K562 (cell line): ENCODE results near the gene OR7E24. TPM values are rescaled to one million over a fixed set of nuclear protein-coding genes. Genes with fewer than 3 reads are reported as not detected.
A peak's percentile ranks its signal among the peaks of the same experiment; 100 is the strongest.

Source experiments
- ATAC-seq: fragments of 200-7000 bp; cut with Tn5 transposase; 3 replicates; pipeline ENCODE4 v1.9.1; 2020; ENCODE audit warnings: moderate library complexity
- BruUV-seq: library from RNA; stranded (reverse); fragments of 400-500 nt; replicated peaks from 2 replicates; lab custom pipeline; 2021; lab: Mats Ljungman, UMichigan
- CTCF ChIA-PET: fragments of 300-600 bp; formaldehyde crosslinking; extraction: SDS; loops from one replicate; lab custom pipeline; 2021; ENCODE audit warnings: low intra/inter-chr PET ratio; lab: Yijun Ruan, JAX
- POLR2A ChIA-PET: fragments of 300-600, 350-650 bp; sonication (Branson Sonifier 250); formaldehyde crosslinking; extraction: SDS; loops from one replicate; lab custom pipeline; 2021; ENCODE audit warnings: antibody characterized with exemption, inconsistent platforms; lab: Yijun Ruan, JAX
- DNase-seq, 4 experiments: peaks; one replicate each; pipeline versions ENCODE4 v3.0.0 to v3.0.0-alpha.2; 2011 to 2018; ENCODE audit warnings: low spot score in 3 of 4, mixed read lengths in 3 of 4; ENCODE audit errors: extremely low read depth in 1 of 4
- FAIRE-seq: peaks from 2 replicates; lab custom pipeline; 2011; peaks lifted over from hg19 to GRCh38; lab: Jason Lieb, UNC
- H2AFZ ChIP-seq: 2 replicates; pipeline ENCODE4 v1.6.0; 2011; ENCODE audit warnings: low read depth, low read length, control low read depth, inconsistent platforms
- H3K27ac ChIP-seq: fragments of 200-600 bp; 3 replicates; pipeline ENCODE4 v1.8.0; 2011; ENCODE audit warnings: low read depth, mild to moderate bottlenecking, control low read depth, inconsistent platforms, low read length, moderate library complexity, mixed read lengths; ENCODE audit errors: extremely low read depth
- H3K27me3 ChIP-seq, 2 experiments: fragments of 300-600 bp in 1 of 2; 2 replicates in 1 of 2; 3 replicates in 1 of 2; pipeline versions ENCODE4 v1.6.0 to v1.8.0; 2011; ENCODE audit warnings: inconsistent platforms in 2 of 2, low read length in 2 of 2, mild to moderate bottlenecking in 1 of 2, mixed read lengths in 1 of 2, moderate library complexity in 1 of 2; ENCODE audit not compliant: control insufficient read depth in 2 of 2, insufficient read depth in 2 of 2
- H3K36me3 ChIP-seq: fragments of 300-600 bp; 3 replicates; pipeline ENCODE4 v1.8.0; 2011; ENCODE audit warnings: mild to moderate bottlenecking, low read length, inconsistent platforms; ENCODE audit not compliant: control insufficient read depth, insufficient read depth
- H3K4me1 ChIP-seq, 2 experiments: fragments of 200-600 bp in 1 of 2; replicated peaks in 1 of 2; 2 replicates in 1 of 2; 3 replicates in 1 of 2; pipeline versions ENCODE4 v1.5.1 to v1.8.0; 2011; ENCODE audit warnings: inconsistent platforms in 2 of 2, low read length in 2 of 2, mild to moderate bottlenecking in 1 of 2, mixed read lengths in 1 of 2, moderate library complexity in 1 of 2; ENCODE audit not compliant: control insufficient read depth in 2 of 2, insufficient read depth in 2 of 2
- H3K4me2 ChIP-seq: 2 replicates; pipeline ENCODE4 v1.6.1; 2011; ENCODE audit warnings: low read length, control low read depth, inconsistent platforms, mixed read lengths; ENCODE audit not compliant: insufficient read depth
- H3K4me3 ChIP-seq: fragments of 200-600 bp; sonication (generic), shearing (Covaris generic); 2 replicates; pipeline ENCODE4 v1.5.1; 2016; ENCODE audit warnings: control low read depth, inconsistent platforms
- H3K79me2 ChIP-seq: fragments of 200-600 bp; 3 replicates; pipeline ENCODE4 v1.8.0; 2011; ENCODE audit warnings: low read length, inconsistent platforms; ENCODE audit not compliant: control insufficient read depth, insufficient read depth
- H3K9ac ChIP-seq, 2 experiments: 2 replicates each; pipeline versions ENCODE4 v1.6.0 to v1.6.1; 2011; ENCODE audit warnings: low read depth in 2 of 2, low read length in 2 of 2, control low read depth in 1 of 2, inconsistent platforms in 1 of 2, mild to moderate bottlenecking in 1 of 2, mixed read lengths in 1 of 2; ENCODE audit not compliant: insufficient read depth in 1 of 2
- H3K9me1 ChIP-seq: one replicate; pipeline ENCODE4 v1.6.0; 2011; ENCODE audit warnings: inconsistent platforms, mild to moderate bottlenecking, low read length, moderate library complexity; ENCODE audit not compliant: control insufficient read depth, insufficient read depth
- H3K9me3 ChIP-seq: replicated peaks from 2 replicates; pipeline ENCODE4 v1.5.1; 2011; ENCODE audit warnings: low read depth, low read length, inconsistent platforms; ENCODE audit not compliant: control insufficient read depth, insufficient read depth
- H4K20me1 ChIP-seq: replicated peaks from 2 replicates; pipeline ENCODE4 v1.6.1; 2011; ENCODE audit warnings: low read length, inconsistent platforms, mixed read lengths; ENCODE audit not compliant: control insufficient read depth, insufficient read depth
- ARID1B ChIP-seq: fragments of 450-650 bp; IDR thresholded peaks from 2 replicates; pipeline ENCODE4 v1.6.1; 2016; ENCODE audit warnings: antibody characterized with exemption, mild to moderate bottlenecking, inconsistent platforms
- CHD1 ChIP-seq: fragments of 200-600 bp; sonication (generic); IDR thresholded peaks from one replicate; pipeline ENCODE4 v1.6.1; 2012; ENCODE audit warnings: mild to moderate bottlenecking, moderate library complexity, low read length, inconsistent platforms
- ETV5 ChIP-seq: sonication (generic); formaldehyde crosslinking; IDR thresholded peaks from 2 replicates; pipeline ENCODE4 v1.4.0; 2020; ENCODE audit warnings: low read depth, mild to moderate bottlenecking, missing genetic modification reagents
- KLF10 ChIP-seq: fragments of 250-450 bp; sonication (Bioruptor Pico); IDR thresholded peaks from 2 replicates; pipeline ENCODE4 v1.6.1; 2021; ENCODE audit warnings: matching md5 sums
- NCOA2 ChIP-seq, 2 experiments: fragments of 450-650 bp; IDR thresholded peaks; 2 replicates each; pipeline ENCODE4 v1.6.1; 2018; ENCODE audit warnings: mild to moderate bottlenecking in 2 of 2, moderate library complexity in 1 of 2; ENCODE audit not compliant: partially characterized antibody in 2 of 2
- PHF21A ChIP-seq: fragments of 450-650 bp; IDR thresholded peaks from 2 replicates; pipeline ENCODE4 v1.6.1; 2017; ENCODE audit warnings: low read depth, borderline replicate concordance
- RBM25 ChIP-seq: fragments of 200-400 bp; formaldehyde crosslinking; IDR thresholded peaks from 2 replicates; pipeline ENCODE4 v1.6.1; 2018; ENCODE audit warnings: low read length, low read depth, moderate library complexity; ENCODE audit not compliant: severe bottlenecking
- ZNF75A ChIP-seq: fragments of 450-650 bp; formaldehyde crosslinking; IDR thresholded peaks from 2 replicates; pipeline ENCODE4 v1.4.0; 2020; ENCODE audit warnings: mild to moderate bottlenecking
- WGBS: fragments of 100-300 bp; shearing (Covaris generic); methylation state at CpG from one replicate; pipeline ENCODE4 v1.1.6; 2016; ENCODE audit warnings: low coverage, mixed read lengths; ENCODE audit not compliant: insufficient coverage; ENCODE audit errors: missing lambda C conversion rate; 5-methylcytosine and 5-hydroxymethylcytosine counted together
- in situ Hi-C: fragments of 300-500 bp; cut with MboI; formaldehyde crosslinking; loops from 4 replicates; pipeline ENCODE4 v1.15.0; 2018; ENCODE audit warnings: inconsistent platforms, mixed read lengths
- intact Hi-C: fragments of 100-400 bp; cut with micrococcal nuclease; formaldehyde crosslinking; loops from 2 replicates; pipeline ENCODE4 v1.14.2; 2022
- polyA plus RNA-seq, 8 experiments: library from polyadenylated mRNA; depleted of rRNA in 4 of 8; stranded (reverse) in 5 of 8; unstranded in 3 of 8; fragments of >200 nt; fragmentation: Nextera tagmentation in 2 of 8; fragmentation: Illumina TruSeq in 1 of 8; extraction: Ambion mirVana in 2 of 8; extraction: Trizol in 1 of 8; gene quantifications; 2 replicates each; pipeline versions ENCODE4 v1.2.1 to v1.2.3, GENCODE V29; 2011 to 2014; ENCODE audit warnings: inconsistent platforms in 1 of 8, missing spikeins in 1 of 8
- total RNA-seq, 7 experiments: library from RNA; depleted of rRNA in 6 of 7; stranded (reverse); fragments of >200 nt in 6 of 7; fragmentation: Illumina TruSeq in 2 of 7; extraction: Trizol in 2 of 7; gene quantifications; 2 replicates each; pipeline versions ENCODE4 v1.2.1 to v1.2.3, GENCODE V29; 2011 to 2021; ENCODE audit warnings: low replicate concordance in 1 of 7
- TF ChIP-seq, protein P1 (sequence below), 2 experiments: IDR thresholded peaks in 1 of 2; conservative IDR thresholded peaks in 1 of 2; 2 replicates each; pipeline ENCODE4 v1.6.1; 2016; ENCODE audit warnings: low read depth in 2 of 2, mild to moderate bottlenecking in 1 of 2, missing compliant biosample characterization in 1 of 2, missing genetic modification characterization in 1 of 2, moderate library complexity in 1 of 2
- TF ChIP-seq, protein P2 (sequence below): fragments of 250-450 bp; sonication (Bioruptor Pico); IDR thresholded peaks from 2 replicates; pipeline ENCODE4 v1.5.0; 2021; ENCODE audit warnings: mild to moderate bottlenecking, borderline replicate concordance

The OR7E24 gene
- total and polyA plus RNA-seq, 9 of the 15 experiments (the other 6 are each of a cell fraction or from before 2014, with no cell fraction given): not detected

DNA sequence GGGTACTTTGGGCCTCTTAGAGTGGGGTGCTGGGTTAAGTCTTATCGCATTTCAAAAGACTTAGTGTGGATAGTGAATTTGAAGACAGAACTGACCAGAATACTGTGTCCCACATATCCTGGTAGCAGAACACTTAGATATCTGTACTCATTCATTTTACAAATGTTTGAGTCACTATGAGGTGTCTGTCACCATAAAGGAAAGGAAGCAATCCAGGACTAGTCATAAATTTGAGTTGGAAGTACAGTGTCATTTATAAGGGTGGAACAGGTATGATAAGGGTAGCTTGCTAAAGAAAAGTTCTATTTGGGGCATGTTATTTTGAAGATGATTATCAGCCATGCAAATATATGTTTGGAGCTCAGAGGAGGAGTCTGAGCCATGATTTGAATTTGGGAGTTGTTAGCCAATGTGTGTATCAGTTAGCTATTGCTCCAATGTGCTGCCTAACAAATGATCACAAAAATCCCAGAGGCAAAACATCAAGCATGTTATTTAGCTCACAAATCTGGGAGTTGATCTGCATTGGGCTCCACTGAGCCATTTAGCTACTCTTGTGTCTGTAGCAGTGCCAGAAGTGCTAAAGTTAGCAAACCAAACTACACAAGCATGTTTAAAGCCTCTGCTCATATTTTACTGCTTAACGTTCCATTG lies 38.6 kb downstream of the OR7E24 start:
- Histone ChIP-seq H3K4me2 (no peak overlapping the region), H3K27ac (no peak overlapping the region), H3K4me1 (no peaks in the 10 kb centered on the region), H3K9me3 (no peaks in the 10 kb centered on the region; the same call in 1 of the 2 replicates), H4K20me1 (no peaks in the 10 kb centered on the region), H3K27me3 (no peaks in the 10 kb centered on the region), H3K9ac (no peak overlapping the region), H3K79me2 (no peaks in the 10 kb centered on the region), H3K4me3 (no peak overlapping the region), H2AFZ (no peak overlapping the region), H3K9me1 (no peaks in the 10 kb centered on the region), H3K36me3 (no peaks in the 10 kb centered on the region)
- POLR2A ChIA-PET: interaction anchor here (0.9 kb wide), 1 partner anchor 29 kb away, joined by 4 read pairs; no protein-coding TSS in a partner anchor
- no TSS peak for BruUV-seq
- TF ChIP-seq RBM25 (peak; percentile 68), NCOA2 (IDR thresholded peaks at IDR 0.05; ENCODE audit: partially characterized antibody in 2 of 2) (no peak), PHF21A (no peak), KLF10 (CRISPR knock-in tag) (no peak)
- intact Hi-C loops (no loop called here), in situ Hi-C loops (no loop called here)
- no peak for FAIRE-seq
- DNase-seq: no peak
- CTCF ChIA-PET: no interaction called here
- ATAC-seq: no peak
- 19% methylated on average over 2 of the region's 2 CpGs for whole genome bisulfite sequencing

DNA sequence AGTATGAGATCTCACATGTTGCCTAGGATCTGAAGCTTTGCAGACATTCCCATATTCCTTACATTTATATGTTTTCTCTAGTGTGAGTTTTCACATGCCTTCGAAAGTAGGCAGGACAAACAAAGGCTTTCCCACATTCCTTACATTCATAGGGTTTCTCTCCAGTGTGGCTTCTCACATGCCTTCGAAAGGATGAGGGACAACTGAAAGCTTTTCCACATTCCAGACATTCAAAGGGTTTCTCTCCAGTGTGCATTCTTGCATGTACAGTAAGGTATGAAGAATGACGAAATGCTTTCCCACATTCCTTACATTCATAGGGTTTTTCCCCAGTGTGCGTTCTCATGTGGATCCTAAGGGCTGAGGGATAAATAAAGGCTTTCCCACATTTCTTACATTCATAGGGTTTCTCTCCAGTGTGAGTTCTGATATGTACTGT lies 44.7 kb downstream of the OR7E24 start:
- in situ Hi-C loops: no loop called here
- Histone ChIP-seq H3K9me1 (no peaks in the 10 kb centered on the region), H3K9me3 (peaks cover 1% of the 10 kb centered on the region; the same call in 1 of the 2 replicates), H3K4me3 (no peak overlapping the region), H3K36me3 (peaks cover 20% of the 10 kb centered on the region; the same call in 1 of the 3 replicates), H3K4me2 (no peak overlapping the region), H3K27me3 (no peaks in the 10 kb centered on the region), H2AFZ (no peak overlapping the region), H3K9ac (no peak overlapping the region), H4K20me1 (no peaks in the 10 kb centered on the region), H3K79me2 (no peaks in the 10 kb centered on the region), H3K4me1 (no peaks in the 10 kb centered on the region), H3K27ac (no peak overlapping the region)
- ChIA-PET CTCF (no interaction called here), POLR2A (no interaction called here)
- 31% methylated on average over 4 of the region's 4 CpGs for WGBS
- no TSS peak for BruUV-seq
- DNase-seq (no peak), ATAC-seq (no peak), FAIRE-seq (no peak)
- intact Hi-C loops: no loop called here
- TF ChIP-seq CHD1 (no peak), ZNF75A (CRISPR knock-in tag) (peak; percentile 90), ARID1B (no peak), ETV5 (CRISPR knock-in tag) (no peak)
- TF ChIP-seq, protein P1, sequence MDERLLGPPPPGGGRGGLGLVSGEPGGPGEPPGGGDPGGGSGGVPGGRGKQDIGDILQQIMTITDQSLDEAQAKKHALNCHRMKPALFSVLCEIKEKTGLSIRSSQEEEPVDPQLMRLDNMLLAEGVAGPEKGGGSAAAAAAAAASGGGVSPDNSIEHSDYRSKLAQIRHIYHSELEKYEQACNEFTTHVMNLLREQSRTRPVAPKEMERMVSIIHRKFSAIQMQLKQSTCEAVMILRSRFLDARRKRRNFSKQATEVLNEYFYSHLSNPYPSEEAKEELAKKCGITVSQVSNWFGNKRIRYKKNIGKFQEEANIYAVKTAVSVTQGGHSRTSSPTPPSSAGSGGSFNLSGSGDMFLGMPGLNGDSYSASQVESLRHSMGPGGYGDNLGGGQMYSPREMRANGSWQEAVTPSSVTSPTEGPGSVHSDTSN (CRISPR knock-in tag; IDR thresholded peaks at IDR 0.05; ENCODE audit: low read depth): no peak
- TF ChIP-seq, protein P1 (tag; conservative IDR thresholded peaks at IDR 0.05; ENCODE audit: low read depth): no peak
- TF ChIP-seq, protein P2, sequence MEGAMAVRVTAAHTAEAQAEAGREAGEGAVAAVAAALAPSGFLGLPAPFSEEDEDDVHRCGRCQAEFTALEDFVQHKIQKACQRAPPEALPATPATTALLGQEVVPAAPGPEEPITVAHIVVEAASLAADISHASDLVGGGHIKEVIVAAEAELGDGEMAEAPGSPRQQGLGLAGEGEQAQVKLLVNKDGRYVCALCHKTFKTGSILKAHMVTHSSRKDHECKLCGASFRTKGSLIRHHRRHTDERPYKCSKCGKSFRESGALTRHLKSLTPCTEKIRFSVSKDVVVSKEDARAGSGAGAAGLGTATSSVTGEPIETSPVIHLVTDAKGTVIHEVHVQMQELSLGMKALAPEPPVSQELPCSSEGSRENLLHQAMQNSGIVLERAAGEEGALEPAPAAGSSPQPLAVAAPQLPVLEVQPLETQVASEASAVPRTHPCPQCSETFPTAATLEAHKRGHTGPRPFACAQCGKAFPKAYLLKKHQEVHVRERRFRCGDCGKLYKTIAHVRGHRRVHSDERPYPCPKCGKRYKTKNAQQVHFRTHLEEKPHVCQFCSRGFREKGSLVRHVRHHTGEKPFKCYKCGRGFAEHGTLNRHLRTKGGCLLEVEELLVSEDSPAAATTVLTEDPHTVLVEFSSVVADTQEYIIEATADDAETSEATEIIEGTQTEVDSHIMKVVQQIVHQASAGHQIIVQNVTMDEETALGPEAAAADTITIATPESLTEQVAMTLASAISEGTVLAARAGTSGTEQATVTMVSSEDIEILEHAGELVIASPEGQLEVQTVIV: no peak
